HG03039 (cell line): ENCODE data around the gene SINHCAF.
"Not testable (repeated sequence)": the region's sequence is repeated elsewhere in the genome, so short reads cannot be mapped to it uniquely, and the experiment has no call there.

ENCODE experiments used
- ATAC-seq: cut with Tn5 transposase; IDR thresholded peaks from one replicate; pipeline ENCODE4 v1.9.1; 2021; ENCODE audit warnings: mild to moderate bottlenecking, moderate library complexity; ENCODE audit not compliant: unreplicated experiment

SINHCAF gene

GRCh38 chr12:31310488-31310887 is 15.5 kb downstream of the SINHCAF start:
- ATAC-seq = no peak

- ATAC-seq = no peak
These were observed 16.7 kb downstream of the SINHCAF start for GRCh38 chr12:31309279-31309678.

- no peak for ATAC-seq
These were observed 17.8 kb downstream of the SINHCAF start for GRCh38 chr12:31308116-31308515.

GRCh38 chr12:31306866-31307265 is 19.1 kb downstream of the SINHCAF start:
- no peak for ATAC-seq

- no peak for ATAC-seq
These were observed 22.5 kb downstream of the SINHCAF start for GRCh38 chr12:31303466-31303865.

- no peak for ATAC-seq
These were observed 24.6 kb downstream of the SINHCAF start for GRCh38 chr12:31301311-31301710.

DNA sequence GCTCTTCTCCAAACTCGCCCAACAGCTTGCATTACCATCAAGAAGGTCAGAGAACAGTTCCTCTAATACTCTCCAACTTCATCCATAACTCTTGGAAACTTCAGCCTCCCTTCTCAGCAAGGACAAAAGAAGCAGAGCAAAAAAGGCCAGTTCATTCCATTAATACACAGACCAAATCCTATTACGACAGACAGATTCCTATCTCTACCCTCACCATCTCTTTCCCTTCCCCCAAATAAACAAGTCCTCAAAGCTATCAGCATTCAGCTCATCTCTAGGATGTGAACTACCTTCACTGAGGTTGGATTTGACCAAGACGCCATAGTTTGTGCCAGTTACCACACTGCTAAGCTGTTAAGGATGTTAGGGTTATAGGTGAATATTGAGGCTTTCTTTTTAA is 25.2 kb downstream of the SINHCAF start:
- no peak for ATAC-seq

GRCh38 chr12:31300341-31300740 is 25.6 kb downstream of the SINHCAF start:
- no peak for ATAC-seq

GRCh38 chr12:31298922-31299321 is 27.0 kb downstream of the SINHCAF start:
- no peak for ATAC-seq

DNA sequence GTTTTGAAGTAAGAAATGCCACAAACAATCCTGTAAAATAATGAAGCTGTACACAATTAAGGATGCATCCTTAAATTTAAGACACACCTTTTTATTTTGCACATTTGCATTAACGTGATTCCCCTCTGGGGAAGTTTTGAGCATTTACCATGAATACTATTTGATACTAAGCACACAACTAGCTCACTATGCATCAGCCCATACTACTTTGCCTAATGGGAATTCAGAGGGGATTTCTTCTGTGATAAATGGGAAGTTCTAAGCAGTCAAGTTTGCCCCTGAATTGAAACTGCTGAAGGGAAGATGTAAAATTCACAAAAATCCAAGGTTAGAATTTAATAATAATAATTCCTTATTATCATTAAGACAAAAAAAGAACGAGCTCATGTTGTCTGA is 27.4 kb downstream of the SINHCAF start:
- ATAC-seq = no peak

DNA sequence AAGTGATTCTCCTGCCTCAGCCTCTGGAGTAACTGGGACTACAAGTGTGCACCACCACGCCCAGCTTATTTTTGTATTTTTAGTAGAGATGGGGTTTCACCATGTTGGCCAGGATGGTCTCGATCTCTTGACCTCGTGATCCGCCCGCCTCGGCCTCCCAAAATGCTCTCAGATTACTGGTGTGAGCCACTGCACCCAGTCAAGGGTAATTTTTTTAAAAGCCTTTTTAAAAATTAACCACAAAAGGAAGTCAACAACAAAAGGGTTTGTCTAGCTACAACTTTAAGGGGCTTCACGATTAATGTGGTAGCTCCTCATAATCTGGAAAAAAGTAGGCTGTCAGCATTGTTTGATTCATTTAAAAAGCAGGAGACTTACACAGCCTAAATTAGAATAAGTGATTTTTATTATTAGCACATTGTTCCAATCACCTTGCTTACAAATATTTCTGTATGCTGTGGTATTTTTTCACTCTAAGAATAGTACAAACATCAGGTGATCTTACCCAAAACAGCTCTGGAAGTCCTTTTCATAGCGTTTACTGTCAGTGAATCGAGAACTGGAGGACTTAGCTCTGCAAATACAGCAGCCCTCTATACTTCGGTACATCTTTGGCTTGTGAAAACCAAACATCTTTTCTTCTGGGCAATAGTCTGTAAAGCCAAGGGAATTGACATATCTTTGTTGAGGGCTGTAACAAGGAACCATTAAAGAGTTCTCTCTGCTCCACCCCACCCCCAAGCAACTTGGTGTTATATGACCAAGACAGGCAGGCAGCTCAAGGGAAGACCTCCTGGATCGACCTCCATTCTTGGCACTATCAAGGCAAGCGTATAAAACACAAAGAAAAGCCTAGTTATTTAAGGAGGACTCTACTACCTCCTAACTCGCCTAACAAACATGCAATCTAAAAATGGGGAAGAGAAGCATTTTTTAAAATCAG is 28.1 kb downstream of the SINHCAF start:
- no peak for ATAC-seq

- ATAC-seq = no peak
These were observed 36.5 kb downstream of the SINHCAF start for GRCh38 chr12:31289441-31289840.

DNA sequence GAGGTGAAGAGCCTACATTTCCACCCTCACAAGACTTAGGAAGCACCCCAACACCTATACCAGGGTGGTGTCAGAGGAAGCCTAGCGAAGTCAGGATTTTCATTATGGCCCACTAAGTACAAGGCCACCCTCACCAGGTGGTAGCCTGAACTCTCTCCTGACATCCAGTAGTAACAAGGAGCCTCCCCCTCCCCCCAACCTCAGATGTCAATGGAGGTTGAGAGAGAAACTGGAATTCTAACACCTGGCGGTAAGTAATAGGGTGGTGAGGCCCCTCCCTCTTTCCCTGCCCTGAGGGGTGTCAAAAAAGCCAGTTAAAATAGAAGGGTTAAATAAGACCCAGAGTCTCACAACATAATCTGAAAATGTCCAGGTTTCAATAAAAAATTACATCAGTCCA is 37.6 kb downstream of the SINHCAF start:
- ATAC-seq = no peak

DNA sequence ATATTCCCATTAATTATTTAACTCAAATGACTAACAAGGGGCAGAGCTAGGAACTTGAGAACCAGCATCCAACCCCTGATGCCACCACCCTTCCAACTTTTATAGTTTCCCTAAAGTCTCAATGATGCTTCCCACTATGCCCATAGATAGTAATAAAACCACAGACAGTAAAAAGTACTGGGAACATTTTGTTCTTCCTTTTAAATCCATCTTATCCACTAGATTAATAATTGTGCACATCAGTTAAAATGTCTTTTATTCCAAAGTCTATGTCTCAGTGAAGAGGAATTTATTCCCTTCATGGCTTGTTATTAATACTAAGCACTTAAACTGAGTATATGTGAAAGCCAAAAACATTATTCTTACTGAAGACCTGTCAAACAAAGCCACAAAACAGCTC is 45.8 kb downstream of the SINHCAF start:
- ATAC-seq = no peak

DNA sequence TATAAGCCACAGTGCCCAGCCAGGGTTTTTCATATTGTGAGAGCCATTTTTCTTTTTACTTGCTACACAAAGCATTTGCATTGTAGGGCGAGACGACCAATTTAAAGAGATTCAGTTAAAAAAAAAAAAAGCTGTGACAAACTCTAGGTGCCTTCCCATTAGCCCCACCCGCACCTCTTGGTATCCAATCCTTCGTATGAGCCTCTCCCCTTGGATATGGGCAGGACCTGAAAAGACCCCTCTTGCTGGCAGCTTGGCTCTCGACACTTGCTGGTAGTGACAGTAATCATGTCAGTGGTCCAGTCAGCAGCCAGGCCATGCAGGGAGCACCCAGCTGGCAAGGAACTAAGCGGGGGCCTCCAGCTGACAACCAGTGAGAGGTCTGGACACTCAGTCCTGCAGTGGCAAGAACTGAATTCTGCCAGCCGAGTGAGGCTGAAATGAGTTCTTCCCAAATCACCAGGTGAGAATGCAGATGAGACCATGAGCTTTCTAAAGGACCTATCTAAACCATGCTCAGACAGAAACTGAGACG is 46.5 kb downstream of the SINHCAF start:
- ATAC-seq = no peak

DNA sequence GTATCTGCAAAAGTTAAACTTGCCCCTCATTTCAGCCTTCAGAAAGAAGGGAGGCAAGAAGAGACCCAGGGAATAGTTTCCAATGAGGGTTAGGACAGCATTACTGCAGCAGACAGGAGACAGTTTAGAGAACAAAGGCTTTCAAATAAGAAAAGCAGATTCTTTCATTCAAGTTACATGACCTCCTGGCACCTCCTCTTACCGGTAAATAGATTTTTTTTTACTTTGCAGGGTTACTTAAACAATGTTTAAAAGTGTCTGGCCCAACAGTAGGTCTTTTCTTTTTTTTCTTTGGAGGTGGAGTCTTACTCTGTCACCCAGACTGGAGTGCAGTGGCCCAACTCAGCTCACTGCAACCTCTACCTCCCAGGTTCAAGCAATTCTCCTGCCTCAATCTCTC is 47.1 kb downstream of the SINHCAF start:
- no peak for ATAC-seq

- no peak for ATAC-seq
These were observed 47.5 kb downstream of the SINHCAF start for GRCh38 chr12:31278424-31278823.

GRCh38 chr12:31277081-31277480 is 48.9 kb downstream of the SINHCAF start:
- ATAC-seq = no peak

GRCh38 chr12:31275491-31275890 is 50.5 kb downstream of the SINHCAF start:
- ATAC-seq = no peak

GRCh38 chr12:31274520-31275300 is 51.2 kb downstream of the SINHCAF start:
- ATAC-seq = no peak

DNA sequence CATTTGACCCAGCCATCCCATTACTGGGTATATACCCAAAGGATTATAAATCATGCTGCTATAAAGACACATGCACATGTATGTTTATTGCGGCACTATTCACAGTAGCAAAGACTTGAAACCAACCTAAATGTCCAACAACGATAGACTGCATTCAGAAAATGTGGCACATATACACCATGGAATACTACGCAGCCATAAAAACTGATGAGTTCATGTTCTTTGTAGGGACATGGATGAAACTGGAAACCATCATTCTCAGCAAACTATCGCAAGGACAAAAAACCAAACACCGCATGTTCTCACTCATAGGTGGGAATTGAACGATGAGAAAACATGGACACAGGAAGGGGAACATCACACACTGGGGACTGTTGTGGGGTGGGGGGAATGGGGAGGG is 52.2 kb downstream of the SINHCAF start:
- ATAC-seq = not testable (repeated sequence)
